ENCODE results near the gene CIT. TPM values are rescaled to one million over a fixed set of nuclear protein-coding genes. Genes with fewer than 3 reads are reported as not detected.

Gene CIT
- total RNA-seq, 1 donor from 2014 or later, result 15.8 TPM

DNA sequence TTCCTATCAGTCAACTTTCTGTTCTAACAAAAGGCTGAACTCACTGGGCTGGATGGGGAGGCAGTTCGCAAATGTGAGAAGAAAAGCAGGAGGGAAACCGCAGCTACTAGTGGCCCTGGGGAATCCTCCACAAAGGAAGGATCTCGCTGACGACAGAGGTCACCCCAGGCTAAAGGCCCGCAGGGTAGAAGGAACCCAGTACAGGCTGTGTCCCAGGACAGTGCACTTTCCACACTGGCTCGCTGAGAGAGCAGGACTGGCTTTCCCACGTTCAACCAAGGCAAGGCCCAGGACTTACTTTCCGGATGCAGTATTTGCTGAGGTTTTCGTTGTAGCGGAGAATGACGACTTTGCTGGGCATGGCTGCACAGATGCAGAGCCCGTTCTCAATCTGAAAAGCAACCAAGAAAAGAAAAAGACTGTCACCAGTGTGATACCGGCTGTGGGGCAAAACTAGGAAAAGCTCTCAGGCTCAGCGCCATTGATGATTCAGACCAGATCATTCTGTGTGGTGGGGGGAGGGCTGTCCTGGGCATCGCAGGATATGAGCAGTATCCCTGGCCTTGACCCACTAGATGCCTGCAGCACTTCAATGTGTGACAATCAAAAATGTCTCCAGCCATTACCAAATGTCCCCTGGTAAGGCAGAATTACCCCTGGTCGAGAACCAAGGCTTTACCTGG is 172.9 kb downstream of the CIT start:
- no peak for DNase-seq (ENCODE audit: low read depth, low spot score)

DNA sequence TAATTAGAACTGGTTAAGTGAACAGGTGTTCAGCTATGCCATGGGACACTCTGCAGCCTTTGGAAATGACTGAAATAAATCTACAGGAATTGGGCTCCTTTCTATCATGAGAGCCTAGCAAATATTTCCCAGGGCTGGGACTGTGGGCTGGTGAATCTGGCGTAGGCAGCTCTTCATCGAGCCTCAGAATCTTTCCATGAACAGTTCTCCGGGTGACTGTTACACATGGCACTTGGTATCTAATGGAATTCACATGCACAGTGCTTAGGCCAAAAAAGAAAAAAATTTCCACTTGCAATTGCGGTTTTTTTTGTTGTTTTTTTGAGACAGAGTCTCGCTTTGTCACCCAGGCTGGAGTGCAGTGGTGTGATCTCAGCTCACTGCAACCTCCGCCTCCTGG is 177.0 kb downstream of the CIT start:
- no peak for DNase-seq (ENCODE audit: low read depth, low spot score)

DNA sequence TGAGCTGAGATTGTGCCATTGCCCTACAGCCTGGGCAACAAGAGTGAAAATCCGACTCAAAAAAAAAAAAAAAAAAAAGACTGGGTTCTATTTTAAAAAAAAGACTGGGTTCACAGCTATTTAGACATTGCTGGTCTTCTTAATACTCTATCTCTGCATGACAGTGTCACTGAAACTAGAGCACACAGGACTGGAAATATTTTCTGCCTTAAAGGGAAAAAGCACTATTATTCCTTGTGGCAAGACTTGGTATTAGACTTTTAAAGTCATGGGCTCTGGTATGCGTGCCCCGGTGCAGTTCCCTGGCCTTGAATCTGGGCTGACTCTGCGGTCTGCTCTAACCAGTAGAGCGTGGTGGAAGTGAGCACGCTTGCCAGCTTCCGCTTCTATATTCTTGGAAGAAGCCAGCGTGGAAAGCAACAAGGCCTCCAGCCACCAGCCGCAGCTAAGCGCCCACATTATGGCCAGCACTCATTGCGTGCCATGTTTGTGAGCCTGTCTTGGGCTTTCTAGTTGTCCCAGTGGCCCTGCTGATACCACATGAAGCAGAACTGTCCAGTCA is 177.8 kb downstream of the CIT start:
- no peak for DNase-seq (ENCODE audit: low read depth, low spot score)

DNA sequence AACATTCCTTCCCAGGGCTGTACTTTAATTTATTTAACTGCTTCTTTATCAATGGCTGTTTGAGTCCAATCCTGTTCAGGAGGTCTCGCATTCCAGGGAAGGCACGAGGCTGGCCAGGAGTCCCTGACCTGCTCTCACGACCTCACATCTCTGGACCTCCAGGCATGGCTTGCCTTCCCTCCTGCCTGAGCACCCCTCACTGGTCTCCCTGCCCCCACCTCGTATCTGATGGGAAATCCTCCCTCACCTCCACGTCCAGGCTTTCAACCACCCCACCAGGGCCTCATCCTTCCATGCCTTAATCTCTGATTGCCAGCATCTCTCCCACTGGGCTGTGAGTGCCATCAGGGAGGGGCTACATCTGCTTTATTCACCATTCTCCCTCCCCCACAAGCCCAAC is 180.2 kb downstream of the CIT start:
- DNase-seq (ENCODE audit: low read depth, low spot score), result no peak

GRCh38 chr12:119695034-119695433 is 182.1 kb downstream of the CIT start:
- no peak for DNase-seq (ENCODE audit: low read depth, low spot score)

- no peak for DNase-seq (ENCODE audit: low read depth, low spot score)
These were observed 183.0 kb downstream of the CIT start for GRCh38 chr12:119694111-119694510.

DNA sequence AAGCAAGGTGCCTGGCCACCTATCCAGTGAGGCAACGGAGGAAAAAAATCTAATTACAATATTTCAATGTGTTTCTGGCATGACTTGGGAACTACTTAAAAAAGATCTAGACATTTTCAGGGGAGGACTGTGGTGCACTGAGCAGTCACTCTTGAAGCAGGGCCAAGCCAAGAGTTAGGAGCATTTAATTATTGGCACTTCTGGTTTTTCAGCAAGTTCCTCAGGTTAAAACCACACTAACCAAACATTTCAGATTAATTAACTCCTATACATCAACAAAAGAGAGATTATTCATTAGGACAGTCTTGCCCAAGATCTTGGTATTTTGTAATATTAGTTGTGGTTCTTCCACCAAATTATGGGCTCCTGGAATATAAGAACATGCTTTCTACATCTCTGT is 183.6 kb downstream of the CIT start:
- no peak for DNase-seq (ENCODE audit: low read depth, low spot score)

- DNase-seq (ENCODE audit: low read depth, low spot score), result peak; percentile 78
These were observed 184.1 kb downstream of the CIT start for GRCh38 chr12:119692997-119693396.

- peak; percentile 69 for DNase-seq (ENCODE audit: low read depth, low spot score)
These were observed 184.7 kb downstream of the CIT start for GRCh38 chr12:119692410-119692809.

GRCh38 chr12:119691202-119691810 is 185.8 kb downstream of the CIT start:
- DNase-seq (ENCODE audit: low read depth, low spot score), result no peak

DNA sequence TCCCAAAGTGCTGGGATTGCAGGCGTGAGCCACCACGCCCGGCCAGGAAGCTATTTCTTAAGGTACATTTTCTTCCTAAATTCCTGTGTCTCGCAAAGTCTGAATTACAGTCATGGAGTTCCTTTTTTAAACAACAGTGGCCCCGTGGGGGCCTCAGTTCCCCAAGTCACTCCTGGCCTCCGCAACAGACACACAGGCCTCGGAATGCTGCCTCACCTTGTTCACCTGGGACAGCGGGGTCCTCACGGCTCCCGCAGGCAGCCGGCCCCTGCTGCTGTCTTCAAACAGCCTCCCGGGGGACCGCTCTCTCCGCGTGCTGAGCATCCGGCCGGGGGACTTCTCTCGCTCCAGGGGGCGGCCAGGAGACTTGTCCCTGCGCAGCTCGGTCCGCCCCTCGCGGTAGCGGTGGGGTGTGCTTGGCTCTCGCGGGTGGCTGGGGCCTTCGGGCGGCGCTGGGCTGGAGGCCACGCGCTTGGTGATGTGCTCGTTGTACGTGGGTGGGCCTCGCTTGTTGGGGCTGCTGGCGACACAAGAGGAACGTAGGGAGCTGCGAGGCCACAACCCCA is 187.1 kb downstream of the CIT start:
- no peak for DNase-seq (ENCODE audit: low read depth, low spot score)

DNA sequence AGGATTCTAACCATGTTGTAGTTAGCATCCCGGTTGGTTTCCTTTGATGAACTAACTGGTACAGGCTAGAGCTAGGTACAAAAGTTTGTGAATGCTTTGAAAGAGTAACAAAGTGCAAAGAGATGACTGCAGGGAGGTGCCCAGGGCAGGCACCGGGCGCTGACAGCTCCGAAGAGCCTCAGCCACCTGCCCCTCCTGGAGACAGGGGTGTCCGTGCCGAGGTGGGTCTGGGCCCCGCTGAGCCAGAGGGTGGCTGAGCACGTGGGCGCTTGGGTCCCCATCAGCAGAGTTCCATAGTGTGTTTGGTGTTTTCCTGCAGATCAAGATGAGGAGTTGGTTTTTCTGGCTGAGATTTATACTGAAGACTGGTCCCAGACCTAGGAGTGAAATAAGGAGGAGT is 189.2 kb downstream of the CIT start:
- DNase-seq (ENCODE audit: low read depth, low spot score), result no peak

GRCh38 chr12:119687406-119687805 is 189.7 kb downstream of the CIT start:
- no peak for DNase-seq (ENCODE audit: low read depth, low spot score)

DNA sequence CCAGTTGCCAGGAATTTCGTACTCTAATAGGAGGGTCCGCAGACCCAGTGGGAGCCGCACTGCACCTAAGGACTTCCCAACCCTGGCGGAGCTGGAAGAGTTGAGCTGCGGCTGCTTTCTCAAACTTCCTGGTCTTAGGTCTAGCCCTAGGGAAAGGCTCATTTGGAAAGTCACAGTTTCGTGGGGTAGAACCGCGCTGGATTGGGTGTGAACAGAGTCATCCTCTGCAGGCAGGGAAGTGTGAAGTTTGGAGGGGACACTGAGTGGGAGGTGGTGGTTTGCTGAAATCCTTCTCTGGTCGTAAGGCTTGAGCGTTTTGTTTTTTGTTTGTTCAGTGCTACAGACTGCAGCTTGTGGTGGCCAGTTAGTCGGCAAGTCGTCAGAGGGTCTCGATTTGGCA is 190.3 kb downstream of the CIT start:
- DNase-seq (ENCODE audit: low read depth, low spot score), result no peak

DNA sequence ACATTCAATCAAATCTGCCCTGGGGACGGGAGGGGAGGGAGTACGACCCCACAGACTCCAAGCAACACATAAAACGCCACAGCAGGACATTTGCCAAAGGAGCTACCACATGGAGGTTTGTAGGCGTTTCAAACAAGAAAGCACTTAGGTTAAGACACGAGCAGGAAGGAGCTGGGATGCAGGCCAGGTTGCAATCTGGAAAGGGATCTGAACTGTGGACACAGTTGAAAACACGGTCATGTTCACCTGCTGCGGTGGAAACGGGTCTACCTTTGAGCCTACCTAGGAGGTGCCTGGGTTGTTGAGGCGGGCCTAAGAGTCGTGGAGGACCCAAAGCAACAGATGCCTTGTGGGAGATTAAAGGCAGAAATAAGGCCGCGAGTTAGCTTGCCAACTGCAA is 190.8 kb downstream of the CIT start:
- DNase-seq (ENCODE audit: low read depth, low spot score), result no peak

DNA sequence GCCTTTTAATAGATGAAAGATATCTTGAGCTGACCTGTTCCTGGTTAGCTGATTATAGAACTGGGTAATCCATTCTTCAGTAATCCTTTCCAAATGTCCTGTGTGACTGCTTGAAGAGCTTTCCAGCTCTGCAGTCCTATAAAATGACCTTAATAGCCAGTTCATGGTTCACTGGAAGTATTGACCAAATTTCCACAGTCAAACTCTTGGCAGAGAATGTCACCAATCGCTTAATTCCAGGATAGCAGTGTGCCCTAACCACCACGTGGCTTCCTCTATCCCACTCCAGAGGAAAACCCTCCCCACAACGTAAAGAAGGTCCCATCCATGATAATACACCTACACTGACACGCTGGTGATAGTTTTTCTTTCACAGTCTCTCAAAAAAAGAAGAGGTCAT is 191.7 kb downstream of the CIT start:
- no peak for DNase-seq (ENCODE audit: low read depth, low spot score)

GRCh38 chr12:119684711-119685369 is 192.3 kb downstream of the CIT start:
- no peak for DNase-seq (ENCODE audit: low read depth, low spot score)

DNA sequence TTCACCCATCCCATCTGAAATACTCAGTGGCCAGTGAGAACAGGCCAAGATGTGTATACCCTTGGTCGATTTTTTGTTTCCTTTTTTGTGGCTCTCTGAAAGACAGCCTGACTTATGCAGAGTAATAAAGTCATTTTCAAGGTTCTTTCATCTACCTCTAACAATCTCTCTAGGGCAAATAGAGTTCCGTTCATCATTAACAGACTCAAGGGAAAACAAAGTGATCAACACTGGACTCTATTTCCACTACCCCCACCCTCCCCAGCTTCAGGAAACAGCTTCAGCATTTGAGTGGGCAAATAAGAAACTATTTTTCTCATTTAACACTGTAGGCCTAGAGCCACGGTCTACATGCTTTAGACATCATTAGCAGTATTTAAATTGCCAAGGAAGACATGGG is 193.3 kb downstream of the CIT start:
- no peak for DNase-seq (ENCODE audit: low read depth, low spot score)

DNA sequence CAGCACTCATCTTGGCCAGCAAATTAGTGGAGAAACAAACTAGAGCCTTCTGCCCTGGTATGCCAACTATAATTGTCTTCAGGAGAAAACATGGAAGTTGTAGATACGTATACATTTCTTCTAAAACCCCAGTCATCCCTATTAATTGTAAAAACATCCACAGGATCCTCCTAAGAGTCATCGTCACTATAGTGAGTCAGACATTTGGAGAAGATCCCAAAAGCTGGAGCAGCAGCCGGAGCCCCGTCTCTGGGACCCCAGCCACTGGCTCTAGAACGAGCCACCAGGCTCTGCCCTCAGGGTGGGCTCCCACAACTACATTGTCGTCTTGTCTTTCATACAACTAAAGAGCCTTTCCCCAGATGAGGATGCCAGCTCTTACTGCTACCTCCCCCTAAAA is 193.7 kb downstream of the CIT start:
- no peak for DNase-seq (ENCODE audit: low read depth, low spot score)

DNA sequence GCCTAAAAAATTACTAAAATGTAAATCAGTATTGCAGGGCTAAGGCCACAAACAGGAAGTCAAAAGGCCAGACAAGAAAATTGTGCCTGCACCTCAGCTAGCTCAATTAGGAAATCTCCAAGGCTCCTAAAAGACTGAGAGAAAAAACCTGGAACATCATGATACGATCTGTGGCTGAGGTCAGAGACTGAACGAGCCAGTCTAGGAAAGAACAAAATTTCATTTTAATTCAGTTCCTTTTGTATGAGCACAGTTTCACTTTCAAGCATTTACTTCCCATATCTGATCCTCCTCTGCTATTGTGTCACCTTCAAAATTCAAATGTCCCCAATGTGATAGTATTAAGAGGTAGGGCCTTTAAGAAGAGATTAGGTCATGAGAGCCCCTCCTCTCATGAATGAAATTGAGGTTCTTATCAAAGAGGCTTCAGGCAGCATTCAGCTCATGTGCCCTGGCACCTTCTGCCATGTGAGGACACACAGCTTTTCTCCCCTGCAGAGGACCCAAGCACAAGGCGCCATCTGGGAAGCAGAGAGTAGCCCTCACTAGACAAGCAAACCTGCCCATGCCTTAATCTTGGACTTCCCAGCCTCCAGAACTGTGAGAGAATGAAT is 194.4 kb downstream of the CIT start:
- no peak for DNase-seq (ENCODE audit: low read depth, low spot score)

- no peak for DNase-seq (ENCODE audit: low read depth, low spot score)
These were observed 195.1 kb downstream of the CIT start for GRCh38 chr12:119681728-119682638.

Data from pulmonary artery endothelial cell (primary cell).